Left lobe of liver (tissue), 1 donor: ENCODE data around the gene TXNDC8. TPM values are rescaled to one million over a fixed set of nuclear protein-coding genes. Genes with fewer than 3 reads are reported as not detected.

Source experiments
- total RNA-seq: library from RNA; stranded (reverse); gene quantifications from one replicate; pipeline ENCODE4 v1.2.1, GENCODE V29; 2021
- donor health status: DM: no; HTN: yes; CAD: no.

TXNDC8 gene
- total RNA-seq, 1 donor from 2014 or later = not detected

Other genes starting within 250 kb of the TXNDC8 start
- 3.0 TPM for gene C9orf152, start 129.7 kb downstream of the TXNDC8 start, total RNA-seq
- gene TXN, start 81.4 kb downstream of the TXNDC8 start, total RNA-seq = 111 TPM
- 1.7 TPM for gene SVEP1, start 241.9 kb upstream of the TXNDC8 start, total RNA-seq